H1 (cell line): Measurements from ENCODE around the gene SPATA31C2. TPM values are rescaled to one million over a fixed set of nuclear protein-coding genes. Genes with fewer than 3 reads are reported as not detected.

Experiments
- CTCF ChIA-PET: fragments of 300-600 bp; sonication (Branson Sonifier 250); formaldehyde crosslinking; loops from one replicate; lab custom pipeline; 2021; ENCODE audit not compliant: partially characterized antibody; lab: Charles Lee
- POLR2A ChIA-PET: fragments of 300-600 bp; sonication (Branson Sonifier 250); formaldehyde crosslinking; loops from one replicate; lab custom pipeline; 2021; ENCODE audit warnings: inconsistent platforms; ENCODE audit not compliant: partially characterized antibody; lab: Charles Lee
- DNase-seq, 2 experiments: peaks; one replicate each; pipeline versions ENCODE4 v3.0.0 to v3.0.0-alpha.2; 2010 to 2022; ENCODE audit warnings: low spot score in 2 of 2, low read depth in 1 of 2, mixed read lengths in 1 of 2
- FAIRE-seq: peaks from 2 replicates; lab custom pipeline; 2011; peaks lifted over from hg19 to GRCh38; lab: Jason Lieb, UNC
- H2AFZ ChIP-seq: 2 replicates; pipeline ENCODE4 v1.8.1; 2012; ENCODE audit warnings: low read length, inconsistent platforms
- H2AK5ac ChIP-seq: 2 replicates; pipeline ENCODE4 v1.6.1; 2013; ENCODE audit warnings: low read depth, low read length
- H2BK120ac ChIP-seq: replicated peaks from 2 replicates; pipeline ENCODE3; 2013; ENCODE audit warnings: low read depth, low read length, inconsistent platforms
- H2BK12ac ChIP-seq: 2 replicates; pipeline ENCODE4 v1.6.1; 2013; ENCODE audit warnings: low read depth, low read length
- H2BK15ac ChIP-seq: 2 replicates; pipeline ENCODE4 v1.6.1; 2013; ENCODE audit warnings: low read length
- H2BK20ac ChIP-seq: 2 replicates; pipeline ENCODE4 v1.6.1; 2013; ENCODE audit warnings: low read length
- H2BK5ac ChIP-seq: 2 replicates; pipeline ENCODE4 v1.6.1; 2013; ENCODE audit warnings: low read depth, low read length
- H3K14ac ChIP-seq: 2 replicates; pipeline ENCODE4 v1.6.1; 2013; ENCODE audit warnings: inconsistent platforms; ENCODE audit not compliant: insufficient read length
- H3K18ac ChIP-seq: 2 replicates; pipeline ENCODE4 v1.6.1; 2013; ENCODE audit warnings: low read length; ENCODE audit errors: extremely low read depth
- H3K23ac ChIP-seq: 2 replicates; pipeline ENCODE4 v1.6.1; 2013; ENCODE audit warnings: inconsistent platforms; ENCODE audit not compliant: insufficient read length
- H3K23me2 ChIP-seq: 2 replicates; pipeline ENCODE4 v1.6.1; 2013; ENCODE audit warnings: low read depth, low read length
- H3K27ac ChIP-seq: 2 replicates; pipeline ENCODE4 v1.6.1; 2011; ENCODE audit warnings: low read depth, low read length, inconsistent platforms
- H3K27me3 ChIP-seq, 4 experiments: replicated peaks in 1 of 4; 1 replicate in 1 of 4; 2 replicates in 3 of 4; pipeline versions ENCODE4 v1.6.1 to v1.8.1; 2011 to 2013; ENCODE audit warnings: low read length in 3 of 4, mild to moderate bottlenecking in 3 of 4, inconsistent platforms in 2 of 4, mixed read lengths in 2 of 4, moderate library complexity in 1 of 4; ENCODE audit not compliant: control insufficient read depth in 3 of 4, insufficient read depth in 3 of 4; ENCODE audit errors: extremely low read depth in 1 of 4
- H3K36me3 ChIP-seq, 4 experiments: 2 replicates each; pipeline versions ENCODE4 v1.6.1 to v1.8.1; 2011 to 2013; ENCODE audit warnings: mild to moderate bottlenecking in 4 of 4, low read length in 3 of 4, moderate library complexity in 2 of 4, control low read depth in 1 of 4, inconsistent platforms in 1 of 4; ENCODE audit not compliant: insufficient read depth in 4 of 4, control insufficient read depth in 2 of 4
- H3K4ac ChIP-seq: replicated peaks from 2 replicates; pipeline ENCODE3; 2013; ENCODE audit warnings: low read length, low read depth, mixed read lengths, inconsistent platforms; ENCODE audit not compliant: insufficient read length
- H3K4me1 ChIP-seq, 4 experiments: replicated peaks in 1 of 4; 1 replicate in 1 of 4; 2 replicates in 3 of 4; pipeline versions ENCODE4 v1.6.1 to v1.8.1; 2011 to 2013; ENCODE audit warnings: low read length in 3 of 4, inconsistent platforms in 2 of 4, mixed read lengths in 1 of 4; ENCODE audit not compliant: insufficient read depth in 4 of 4, control insufficient read depth in 3 of 4
- H3K4me2 ChIP-seq, 2 experiments: 2 replicates each; pipeline versions ENCODE4 v1.6.1 to v1.8.1; 2011 to 2013; ENCODE audit warnings: low read depth in 2 of 2, low read length in 2 of 2, control low read depth in 1 of 2, inconsistent platforms in 1 of 2, mild to moderate bottlenecking in 1 of 2; ENCODE audit not compliant: insufficient read depth in 1 of 2
- H3K4me3 ChIP-seq, 4 experiments: fragments of 200-600, 300-600 bp in 1 of 4; sonication (generic), shearing (Covaris generic), sonication (Bioruptor Twin) in 1 of 4; 2 replicates each; pipeline versions ENCODE4 v1.5.1 to v1.8.1; 2011 to 2016; ENCODE audit warnings: low read length in 4 of 4, low read depth in 3 of 4, control low read depth in 2 of 4, inconsistent platforms in 2 of 4, mild to moderate bottlenecking in 2 of 4, mixed read lengths in 1 of 4, moderate library complexity in 1 of 4; ENCODE audit not compliant: insufficient read depth in 2 of 4; ENCODE audit errors: extremely low read depth in 1 of 4
- H3K56ac ChIP-seq: replicated peaks from 2 replicates; pipeline ENCODE3; 2013; ENCODE audit warnings: low read depth, mild to moderate bottlenecking, mixed read lengths, low read length, inconsistent platforms; ENCODE audit not compliant: insufficient read length
- H3K79me1 ChIP-seq: 2 replicates; pipeline ENCODE4 v1.6.1; 2013; ENCODE audit warnings: low read depth, low read length, control low read depth
- H3K79me2 ChIP-seq, 2 experiments: 2 replicates each; pipeline versions ENCODE4 v1.6.1 to v1.8.1; 2012 to 2013; ENCODE audit warnings: low read length in 2 of 2, mild to moderate bottlenecking in 2 of 2, inconsistent platforms in 1 of 2; ENCODE audit not compliant: insufficient read depth in 2 of 2, control insufficient read depth in 1 of 2
- H3K9ac ChIP-seq, 4 experiments: replicated peaks in 1 of 4; 1 replicate in 1 of 4; 2 replicates in 3 of 4; pipeline versions ENCODE4 v1.6.1 to v1.8.1; 2011 to 2013; ENCODE audit warnings: low read depth in 3 of 4, low read length in 3 of 4, control low read depth in 2 of 4, mild to moderate bottlenecking in 2 of 4, moderate library complexity in 2 of 4, inconsistent platforms in 1 of 4; ENCODE audit errors: extremely low read depth in 1 of 4
- H3K9me3 ChIP-seq, 2 experiments: 2 replicates each; pipeline versions ENCODE4 v1.6.1 to v1.8.1; 2012 to 2013; ENCODE audit warnings: mild to moderate bottlenecking in 2 of 2, moderate library complexity in 2 of 2, control low read depth in 1 of 2, inconsistent platforms in 1 of 2, low read depth in 1 of 2, low read length in 1 of 2, mixed read lengths in 1 of 2; ENCODE audit not compliant: insufficient read depth in 2 of 2
- H4K20me1 ChIP-seq, 2 experiments: replicated peaks in 1 of 2; 2 replicates each; pipeline versions ENCODE3 to v1.8.1; 2011 to 2013; ENCODE audit warnings: inconsistent platforms in 2 of 2, low read length in 2 of 2, mild to moderate bottlenecking in 1 of 2; ENCODE audit not compliant: insufficient read depth in 2 of 2, control insufficient read depth in 1 of 2
- H4K5ac ChIP-seq: 2 replicates; pipeline ENCODE4 v1.6.1; 2013; ENCODE audit warnings: low read length, low read depth, mixed read lengths, inconsistent platforms; ENCODE audit not compliant: insufficient read length
- H4K8ac ChIP-seq: 2 replicates; pipeline ENCODE4 v1.8.0; 2013; ENCODE audit warnings: mild to moderate bottlenecking, moderate library complexity, low read length, inconsistent platforms; ENCODE audit not compliant: insufficient read depth; ENCODE audit errors: extremely low read depth
- H4K91ac ChIP-seq: replicated peaks from 2 replicates; pipeline ENCODE3; 2013; ENCODE audit warnings: low read length, mixed read lengths, inconsistent platforms; ENCODE audit not compliant: insufficient read length
- BACH1 ChIP-seq: IDR thresholded peaks from 2 replicates; pipeline ENCODE4 v1.6.1; 2012; ENCODE audit warnings: low read length, improper control_type of control experiment
- BCL11A ChIP-seq, 2 experiments: IDR thresholded peaks; one replicate each; pipeline ENCODE4 v1.6.1; 2011; ENCODE audit warnings: low read depth in 2 of 2, low read length in 2 of 2, mild to moderate bottlenecking in 2 of 2
- CEBPB ChIP-seq: IDR thresholded peaks from 2 replicates; pipeline ENCODE4 v1.6.1; 2012; ENCODE audit warnings: low read depth, low read length
- KDM5A ChIP-seq: fragments of 200-600 bp; IDR thresholded peaks from 2 replicates; pipeline ENCODE4 v1.7.1; 2012; ENCODE audit warnings: mild to moderate bottlenecking, low read length, inconsistent platforms, mixed read lengths
- MAFK ChIP-seq: IDR thresholded peaks from 2 replicates; pipeline ENCODE4 v1.6.1; 2012; ENCODE audit warnings: low read depth, mild to moderate bottlenecking, improper control_type of control experiment, low read length
- POU5F1 ChIP-seq: IDR thresholded peaks from 2 replicates; pipeline ENCODE4 v1.6.1; 2011; ENCODE audit warnings: low read depth, mild to moderate bottlenecking, low read length, moderate library complexity
- RAD21 ChIP-seq, 2 experiments: IDR thresholded peaks in 1 of 2; conservative IDR thresholded peaks in 1 of 2; 2 replicates each; pipeline ENCODE4 v1.6.1; 2011; ENCODE audit warnings: low read depth in 2 of 2, low read length in 2 of 2, improper control_type of control experiment in 1 of 2, inconsistent platforms in 1 of 2, mild to moderate bottlenecking in 1 of 2, moderate library complexity in 1 of 2
- SAP30 ChIP-seq: fragments of 300-600 bp; sonication (generic); IDR thresholded peaks from 2 replicates; pipeline ENCODE4 v1.7.1; 2012; ENCODE audit warnings: low read length, moderate library complexity, mild to moderate bottlenecking, inconsistent platforms; ENCODE audit not compliant: insufficient read depth, insufficient replicate concordance
- SIX5 ChIP-seq: IDR thresholded peaks from 2 replicates; pipeline ENCODE4 v1.6.1; 2011; ENCODE audit warnings: mild to moderate bottlenecking, low read depth, low read length
- SP1 ChIP-seq: IDR thresholded peaks from 2 replicates; pipeline ENCODE4 v1.6.1; 2011; ENCODE audit warnings: low read depth, low read length
- WGBS, 2 experiments: shearing (Covaris generic) in 1 of 2; methylation state at CpG; one replicate each; pipeline versions ENCODE4 v1.1.6 to v1.1.7; 2013 to 2015; ENCODE audit warnings: low lambda C conversion rate in 2 of 2, mixed read lengths in 2 of 2, inconsistent platforms in 1 of 2, low coverage in 1 of 2, missing lambda C conversion rate in 1 of 2; ENCODE audit not compliant: insufficient replicate concordance in 2 of 2, insufficient coverage in 1 of 2, insufficient read length in 1 of 2; ENCODE audit errors: extremely low coverage in 1 of 2, missing lambda C conversion rate in 1 of 2; 5-methylcytosine and 5-hydroxymethylcytosine counted together
- polyA plus RNA-seq, 7 experiments: library from polyadenylated mRNA; depleted of rRNA in 3 of 7; stranded (reverse) in 5 of 7; unstranded in 2 of 7; fragments of >200 nt in 5 of 7; fragments of 200-250 nt in 2 of 7; gene quantifications; 1 replicate in 5 of 7; 2 replicates in 1 of 7; 4 replicates in 1 of 7; pipeline versions ENCODE4 v1.2.1 to v1.2.3, GENCODE V29; 2011 to 2013; ENCODE audit warnings: missing spikeins in 2 of 7, mixed read lengths in 2 of 7
- total RNA-seq: library from RNA; stranded (reverse); fragmentation: NEBNext Ultra II Directional; extraction: Animal tissue kit (Norgen Biotek cat#: 25700); gene quantifications from 2 replicates; pipeline ENCODE4 v1.2.1, GENCODE V29; 2021

SPATA31C2 gene
- total and polyA plus RNA-seq, 2 of the 8 experiments (the other 6 are each of a cell fraction or from before 2014, with no cell fraction given), result 0.17 to 0.20 TPM

DNA sequence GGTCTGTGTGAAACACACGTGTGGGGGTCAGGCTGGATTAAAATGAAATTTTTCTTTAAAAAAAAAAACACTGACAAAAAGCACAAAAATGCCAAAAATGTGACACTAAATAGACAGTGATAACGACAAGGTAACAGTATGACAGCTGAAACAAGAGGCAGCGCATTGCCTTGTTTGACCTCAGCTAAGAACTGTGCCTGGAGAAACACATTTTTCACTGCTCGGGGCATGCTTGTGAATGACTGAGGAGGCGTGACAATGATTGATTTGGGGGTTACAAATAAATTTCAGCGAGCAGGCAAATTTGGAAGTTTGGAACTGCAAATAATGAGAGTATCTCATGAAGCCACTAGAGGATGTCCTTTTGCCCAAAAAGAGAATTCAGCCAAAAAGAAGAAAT lies 44.2 kb upstream of the SPATA31C2 start:
- no peak overlapping the region for H3K4me2 ChIP-seq
- no peaks in the 10 kb centered on the region for H3K4me1 ChIP-seq
- H3K27ac ChIP-seq, result no peak overlapping the region
- FAIRE-seq (no peak), DNase-seq (no peak)
- no peaks in the 10 kb centered on the region for H3K79me2 ChIP-seq
- H4K20me1 ChIP-seq, result no peaks in the 10 kb centered on the region
- H4K91ac ChIP-seq, result no peak overlapping the region
- H3K9ac ChIP-seq, result no peak overlapping the region
- H2BK12ac ChIP-seq, result no peak overlapping the region
- H3K36me3 ChIP-seq, result no peaks in the 10 kb centered on the region
- no peaks in the 10 kb centered on the region for H3K79me1 ChIP-seq
- H4K5ac ChIP-seq, result no peak overlapping the region
- H3K56ac ChIP-seq, result no peak overlapping the region
- no peak overlapping the region for H4K8ac ChIP-seq
- no peak overlapping the region for H2BK15ac ChIP-seq
- H3K9me3 ChIP-seq, result no peaks in the 10 kb centered on the region
- ChIA-PET POLR2A (no interaction called here), CTCF (no interaction called here)
- H3K4ac ChIP-seq, result no peak overlapping the region
- no peak overlapping the region for H3K14ac ChIP-seq
- no peaks in the 10 kb centered on the region; the same call in 1 of the 2 replicates for H3K23me2 ChIP-seq
- no peak overlapping the region for H3K23ac ChIP-seq
- H3K18ac ChIP-seq, result no peak overlapping the region
- no peak overlapping the region for H2BK120ac ChIP-seq
- H2BK5ac ChIP-seq, result no peak overlapping the region
- H2BK20ac ChIP-seq, result no peak overlapping the region
- no peak overlapping the region for H2AK5ac ChIP-seq
- TF ChIP-seq KDM5A, result no peak
- TF ChIP-seq MAFK, result no peak
- no peak for TF ChIP-seq SP1
- TF ChIP-seq BACH1, result no peak
- no peak for TF ChIP-seq SAP30
- TF ChIP-seq POU5F1, result no peak
- no peak for TF ChIP-seq CEBPB
- no peak for TF ChIP-seq BCL11A (IDR thresholded peaks at IDR 0.05; ENCODE audit: low read depth in 2 of 2, low read length in 2 of 2)
- TF ChIP-seq RAD21 (IDR thresholded peaks at IDR 0.05 in 1 of 2, conservative IDR thresholded peaks at IDR 0.05 in 1 of 2; ENCODE audit: low read depth in 2 of 2, low read length in 2 of 2), result no peak
- no peak for TF ChIP-seq SIX5
- no peaks in the 10 kb centered on the region for H3K27me3 ChIP-seq
- no peak overlapping the region for H2AFZ ChIP-seq
- H3K4me3 ChIP-seq, result no peak overlapping the region
- WGBS, 2 experiments, result 72% methylated on average over 6 of the region's 6 CpGs; no CpG with 5 or more reads in 1 of the 2 experiments
